AG09319 (cell line): ENCODE data around the gene FHIP1B.
"Not testable (repeated sequence)": the region's sequence is repeated elsewhere in the genome, so short reads cannot be mapped to it uniquely, and the experiment has no call there.

ENCODE experiments used
- DNase-seq: peaks from one replicate; pipeline ENCODE4 v3.0.0-alpha.2; 2010; ENCODE audit warnings: low read depth; ENCODE audit errors: extremely low read depth
- CTCF ChIP-seq: IDR thresholded peaks from 2 replicates; pipeline ENCODE4 v1.5.1; 2011; ENCODE audit warnings: low read depth, mild to moderate bottlenecking, inconsistent platforms, low read length, moderate library complexity

The FHIP1B gene

GRCh38 chr11:6251120-6251733 lies 16.8 kb upstream of the FHIP1B start:
- peak; percentile 82 for TF ChIP-seq CTCF
- DNase-seq: peak; percentile 16

- peak; percentile 35 for DNase-seq
- no peak for TF ChIP-seq CTCF
Observed at GRCh38 chr11:6249770-6250555, 15.5 kb upstream of the FHIP1B start.

GRCh38 chr11:6248897-6249296 lies 14.5 kb upstream of the FHIP1B start:
- DNase-seq: not testable (repeated sequence)

GRCh38 chr11:6248248-6248647 lies 13.8 kb upstream of the FHIP1B start:
- DNase-seq: peak; percentile 15
- no peak for TF ChIP-seq CTCF

GRCh38 chr11:6245536-6245935 lies 11.1 kb upstream of the FHIP1B start:
- no peak for TF ChIP-seq CTCF
- no peak for DNase-seq

- no peak for TF ChIP-seq CTCF
- no peak for DNase-seq
Observed at GRCh38 chr11:6241316-6241715, 6.9 kb upstream of the FHIP1B start.

GRCh38 chr11:6240781-6241180 lies 6.3 kb upstream of the FHIP1B start:
- TF ChIP-seq CTCF: no peak
- DNase-seq: no peak
